ENCODE data around the gene TTC39C. TPM values are rescaled to one million over a fixed set of nuclear protein-coding genes. Genes with fewer than 3 reads are reported as not detected.

The TTC39C gene
- total and polyA plus RNA-seq, 2 donors (not counting 3 experiments of a cell fraction or from before 2014, with no cell fraction given) = 0.61 to 6.2 TPM

DNA sequence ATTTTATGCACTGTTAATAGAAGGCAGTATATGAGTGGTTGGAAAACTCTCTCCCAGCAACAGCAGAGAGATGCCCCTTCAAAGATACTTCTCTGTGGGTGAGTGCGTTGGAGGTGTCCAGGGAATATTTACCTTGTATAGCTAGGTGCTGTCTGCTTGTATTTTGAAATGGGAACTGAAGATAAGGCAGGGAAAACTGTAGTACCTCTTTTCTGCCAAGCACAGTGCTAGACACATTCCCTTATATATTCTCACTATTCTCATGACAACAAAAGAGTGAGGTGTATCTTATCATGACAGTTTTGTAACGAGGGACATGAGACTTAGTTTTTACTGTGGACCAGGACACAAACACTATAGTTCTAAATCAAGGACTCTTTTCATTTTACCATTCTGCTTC, 2.1 kb downstream of the TTC39C start:
- intact Hi-C loops (cut with micrococcal nuclease) = loop anchor here (10.0 kb wide), 1 partner anchor 98 kb away; no protein-coding TSS in a partner anchor
- H3K4me1 ChIP-seq (ENCODE audit: control insufficient read depth, extremely low read depth, insufficient read depth, low read length) = peaks cover 8% of the 10 kb centered on the region
- ChIA-PET CTCF (interaction anchor here (1.4 kb wide), 2 partner anchors 17 to 98 kb away, joined by 3 read pairs; no protein-coding TSS in a partner anchor), POLR2A (no interaction called here)
- no peak overlapping the region for H3K27ac ChIP-seq (ENCODE audit: insufficient read depth, low read depth, low read length)
- no peak overlapping the region for H3K4me3 ChIP-seq (replicated peaks in 1 of 3; ENCODE audit: insufficient read depth in 1 of 3, low read depth in 1 of 3, low read length in 3 of 3)
- dilution Hi-C loops (cut with MboI; ENCODE audit: extremely low pct_ligation_motif_present, low sequenced_read_pairs) = no loop called here
- H3K4me2 ChIP-seq (ENCODE audit: insufficient read depth, low read length) = no peak overlapping the region
- H2AFZ ChIP-seq (ENCODE audit: low read depth, low read length) = no peak overlapping the region
- H4K20me1 ChIP-seq (replicated peaks; ENCODE audit: control insufficient read depth, extremely low read depth, insufficient read depth, low read length) = no peaks in the 10 kb centered on the region
- no peaks in the 10 kb centered on the region for H3K9me3 ChIP-seq (replicated peaks; ENCODE audit: control insufficient read depth, insufficient read depth, low read length)
- BruUV-seq (replicated peaks) = no TSS peak
- peak; percentile 11 for DNase-seq (ENCODE audit: low read depth, low spot score)
- H3K27me3 ChIP-seq (ENCODE audit: control insufficient read depth in 2 of 2, insufficient read depth in 2 of 2, low read length in 2 of 2) = peaks cover 17 to 28% of the 10 kb centered on the region in 2 experiments
- FAIRE-seq = peak; percentile 74
- H3K79me2 ChIP-seq (ENCODE audit: control insufficient read depth, insufficient read depth, low read length) = no peaks in the 10 kb centered on the region
- TF ChIP-seq GATA2 (IDR thresholded peaks at IDR 0.05; ENCODE audit: insufficient read depth, insufficient read length, low read depth, low read length) = no peak
- TF ChIP-seq, protein P1, sequence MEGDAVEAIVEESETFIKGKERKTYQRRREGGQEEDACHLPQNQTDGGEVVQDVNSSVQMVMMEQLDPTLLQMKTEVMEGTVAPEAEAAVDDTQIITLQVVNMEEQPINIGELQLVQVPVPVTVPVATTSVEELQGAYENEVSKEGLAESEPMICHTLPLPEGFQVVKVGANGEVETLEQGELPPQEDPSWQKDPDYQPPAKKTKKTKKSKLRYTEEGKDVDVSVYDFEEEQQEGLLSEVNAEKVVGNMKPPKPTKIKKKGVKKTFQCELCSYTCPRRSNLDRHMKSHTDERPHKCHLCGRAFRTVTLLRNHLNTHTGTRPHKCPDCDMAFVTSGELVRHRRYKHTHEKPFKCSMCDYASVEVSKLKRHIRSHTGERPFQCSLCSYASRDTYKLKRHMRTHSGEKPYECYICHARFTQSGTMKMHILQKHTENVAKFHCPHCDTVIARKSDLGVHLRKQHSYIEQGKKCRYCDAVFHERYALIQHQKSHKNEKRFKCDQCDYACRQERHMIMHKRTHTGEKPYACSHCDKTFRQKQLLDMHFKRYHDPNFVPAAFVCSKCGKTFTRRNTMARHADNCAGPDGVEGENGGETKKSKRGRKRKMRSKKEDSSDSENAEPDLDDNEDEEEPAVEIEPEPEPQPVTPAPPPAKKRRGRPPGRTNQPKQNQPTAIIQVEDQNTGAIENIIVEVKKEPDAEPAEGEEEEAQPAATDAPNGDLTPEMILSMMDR (IDR thresholded peaks at IDR 0.05; ENCODE audit: extremely low read depth in 1 of 2, insufficient read depth in 1 of 2, low read depth in 1 of 2, low read length in 2 of 2) = peak in 1 of 2 donors; percentile 17
- no peak overlapping the region for H3K9ac ChIP-seq (replicated peaks; ENCODE audit: extremely low read depth, insufficient read depth, low read length)
- H3K36me3 ChIP-seq (ENCODE audit: control insufficient read depth in 2 of 2, extremely low read depth in 1 of 2, insufficient read depth in 2 of 2, low read length in 2 of 2) = no peaks in the 10 kb centered on the region
- no peaks in the 10 kb centered on the region for H3K9me1 ChIP-seq (replicated peaks; ENCODE audit: control insufficient read depth, extremely low read depth, insufficient read depth, low read length)

DNA sequence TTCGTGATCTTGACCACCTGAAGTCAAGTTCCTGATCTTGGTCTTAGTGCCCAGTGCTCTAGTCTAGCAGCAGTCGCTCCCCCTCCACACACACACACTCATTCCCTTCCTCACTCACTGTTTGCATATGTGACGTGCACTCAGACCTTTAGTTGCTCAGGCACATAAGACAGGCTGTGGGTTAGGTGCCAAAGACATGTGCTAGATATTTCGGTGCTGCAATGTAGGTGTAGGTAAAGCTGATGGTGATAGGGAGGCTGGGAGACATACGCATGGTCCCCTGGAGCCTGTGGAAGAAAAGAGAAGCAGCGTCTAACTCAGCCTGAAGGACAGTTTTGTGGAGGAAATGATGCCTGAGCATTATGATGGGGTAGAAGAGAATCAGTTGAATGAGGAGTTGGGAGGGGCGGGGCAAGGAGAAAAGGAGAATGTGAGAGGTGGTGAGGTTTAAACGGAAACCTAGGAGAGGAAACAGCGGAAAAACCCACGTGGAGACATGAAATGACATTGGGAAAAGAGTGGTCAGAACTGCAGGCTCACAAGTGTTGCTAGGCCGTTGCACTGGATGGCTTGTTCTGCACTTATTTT, 3.8 kb downstream of the TTC39C start:
- Histone ChIP-seq H3K9me1 (replicated peaks; ENCODE audit: control insufficient read depth, extremely low read depth, insufficient read depth, low read length) (no peaks in the 10 kb centered on the region), H4K20me1 (replicated peaks; ENCODE audit: control insufficient read depth, extremely low read depth, insufficient read depth, low read length) (no peaks in the 10 kb centered on the region), H3K4me2 (ENCODE audit: insufficient read depth, low read length) (no peak overlapping the region), H3K9me3 (replicated peaks; ENCODE audit: control insufficient read depth, insufficient read depth, low read length) (no peaks in the 10 kb centered on the region), H3K79me2 (ENCODE audit: control insufficient read depth, insufficient read depth, low read length) (no peaks in the 10 kb centered on the region), H3K9ac (replicated peaks; ENCODE audit: extremely low read depth, insufficient read depth, low read length) (no peak overlapping the region), H3K27ac (ENCODE audit: insufficient read depth, low read depth, low read length) (no peak overlapping the region), H2AFZ (ENCODE audit: low read depth, low read length) (no peak overlapping the region), H3K27me3 (ENCODE audit: control insufficient read depth in 2 of 2, insufficient read depth in 2 of 2, low read length in 2 of 2) (peaks cover 8 to 11% of the 10 kb centered on the region in 2 experiments), H3K36me3 (ENCODE audit: control insufficient read depth in 2 of 2, extremely low read depth in 1 of 2, insufficient read depth in 2 of 2, low read length in 2 of 2) (no peaks in the 10 kb centered on the region), H3K4me3 (replicated peaks in 1 of 3; ENCODE audit: insufficient read depth in 1 of 3, low read depth in 1 of 3, low read length in 3 of 3) (no peak overlapping the region), H3K4me1 (ENCODE audit: control insufficient read depth, extremely low read depth, insufficient read depth, low read length) (peaks cover 8% of the 10 kb centered on the region)
- ChIA-PET CTCF (no interaction called here), POLR2A (no interaction called here)
- no peak for FAIRE-seq
- BruUV-seq (replicated peaks) = no TSS peak
- intact Hi-C loops (cut with micrococcal nuclease) (loop anchor here (10.0 kb wide), 1 partner anchor 96 kb away; no protein-coding TSS in a partner anchor), dilution Hi-C loops (cut with MboI; ENCODE audit: extremely low pct_ligation_motif_present, low sequenced_read_pairs) (no loop called here)
- TF ChIP-seq EZH2 (IDR thresholded peaks at IDR 0.05; ENCODE audit: borderline replicate concordance, low read depth, low read length, severe bottlenecking) (no peak), POLR2AphosphoS5 (IDR thresholded peaks at IDR 0.05; ENCODE audit: insufficient read depth, low read depth, low read length) (no peak), JUN (IDR thresholded peaks at IDR 0.05; ENCODE audit: borderline replicate concordance, insufficient read depth, insufficient read length, low read depth) (no peak), FOS (IDR thresholded peaks at IDR 0.05; ENCODE audit: borderline replicate concordance, insufficient read depth, low read length) (no peak), POLR2A (IDR thresholded peaks at IDR 0.05; ENCODE audit: low read depth, low read length) (no peak), MYC (IDR thresholded peaks at IDR 0.05; ENCODE audit: low read depth, low read length) (no peak), GATA2 (IDR thresholded peaks at IDR 0.05; ENCODE audit: insufficient read depth, insufficient read length, low read depth, low read length) (no peak)
- TF ChIP-seq, protein P2, sequence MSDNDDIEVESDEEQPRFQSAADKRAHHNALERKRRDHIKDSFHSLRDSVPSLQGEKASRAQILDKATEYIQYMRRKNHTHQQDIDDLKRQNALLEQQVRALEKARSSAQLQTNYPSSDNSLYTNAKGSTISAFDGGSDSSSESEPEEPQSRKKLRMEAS (IDR thresholded peaks at IDR 0.05; ENCODE audit: insufficient read depth, insufficient read length) = no peak
- TF ChIP-seq, protein P1 (IDR thresholded peaks at IDR 0.05; ENCODE audit: extremely low read depth in 1 of 2, insufficient read depth in 1 of 2, low read depth in 1 of 2, low read length in 2 of 2) = no peak
- no peak for DNase-seq (ENCODE audit: low read depth, low spot score)
